Liver (tissue), 9 donors: Measurements from ENCODE around the gene NLGN1. TPM values are rescaled to one million over a fixed set of nuclear protein-coding genes. Genes with fewer than 3 reads are reported as not detected.

ENCODE experiments used
- DNase-seq: peaks from one replicate; pipeline ENCODE4 v3.0.0-alpha.2; 2017; ENCODE audit warnings: low spot score
- H3K27ac ChIP-seq, 2 donors: one replicate each; pipeline ENCODE4 v1.7.0; 2013; ENCODE audit warnings: inconsistent platforms in 2 of 2, low read length in 2 of 2, control low read depth in 1 of 2, low read depth in 1 of 2, mild to moderate bottlenecking in 1 of 2
- H3K27me3 ChIP-seq, 4 donors: one replicate each; pipeline versions ENCODE4 v1.6.1 to v1.7.0; 2013; ENCODE audit warnings: low read length in 3 of 4, inconsistent platforms in 1 of 4, mild to moderate bottlenecking in 1 of 4, moderate library complexity in 1 of 4; ENCODE audit not compliant: control insufficient read depth in 4 of 4, insufficient read depth in 4 of 4
- H3K36me3 ChIP-seq, 4 donors: one replicate each; pipeline versions ENCODE4 v1.6.1 to v1.7.0; 2013; ENCODE audit warnings: low read length in 3 of 4, mild to moderate bottlenecking in 3 of 4, low read depth in 1 of 4, moderate library complexity in 1 of 4; ENCODE audit not compliant: control insufficient read depth in 4 of 4, insufficient read depth in 3 of 4
- H3K4me1 ChIP-seq, 4 donors: one replicate each; pipeline versions ENCODE4 v1.6.1 to v1.7.0; 2013; ENCODE audit warnings: low read length in 3 of 4, mild to moderate bottlenecking in 3 of 4, moderate library complexity in 1 of 4; ENCODE audit not compliant: control insufficient read depth in 4 of 4, insufficient read depth in 4 of 4
- H3K4me3 ChIP-seq, 3 donors: one replicate each; pipeline versions ENCODE4 v1.6.1 to v1.7.0; 2013; ENCODE audit warnings: low read length in 3 of 3, control low read depth in 1 of 3, low read depth in 1 of 3, mild to moderate bottlenecking in 1 of 3
- H3K9ac ChIP-seq, 2 donors: one replicate each; pipeline ENCODE4 v1.7.0; 2013; ENCODE audit warnings: low read length in 2 of 2, mild to moderate bottlenecking in 2 of 2, moderate library complexity in 2 of 2, control low read depth in 1 of 2, low read depth in 1 of 2
- H3K9me3 ChIP-seq, 4 donors: one replicate each; pipeline versions ENCODE4 v1.6.1 to v1.7.0; 2013; ENCODE audit warnings: low read length in 3 of 4; ENCODE audit not compliant: control insufficient read depth in 4 of 4
- EGR1 ChIP-seq, 2 donors: IDR thresholded peaks; 2 replicates each; pipeline ENCODE4 v1.6.1; 2016 to 2018; ENCODE audit warnings: antibody characterized with exemption in 2 of 2, low read depth in 2 of 2
- FOXA1 ChIP-seq: IDR thresholded peaks from 2 replicates; pipeline ENCODE4 v1.6.1; 2016; ENCODE audit warnings: antibody characterized with exemption
- FOXA2 ChIP-seq: IDR thresholded peaks from 2 replicates; pipeline ENCODE4 v1.6.1; 2016; ENCODE audit warnings: antibody characterized with exemption
- GABPA ChIP-seq, 2 donors: IDR thresholded peaks in 1 of 2; conservative IDR thresholded peaks in 1 of 2; 2 replicates each; pipeline ENCODE4 v1.6.1; 2016; ENCODE audit warnings: antibody characterized with exemption in 2 of 2, mild to moderate bottlenecking in 1 of 2, moderate library complexity in 1 of 2
- HNF4A ChIP-seq, 2 donors: conservative IDR thresholded peaks; 2 replicates each; pipeline ENCODE4 v1.6.1; 2016; ENCODE audit warnings: antibody characterized with exemption in 2 of 2, mild to moderate bottlenecking in 2 of 2
- HNF4G ChIP-seq: IDR thresholded peaks from 2 replicates; pipeline ENCODE4 v1.6.1; 2016; ENCODE audit warnings: antibody characterized with exemption
- NR2F2 ChIP-seq: IDR thresholded peaks from 2 replicates; pipeline ENCODE4 v1.6.1; 2016; ENCODE audit warnings: antibody characterized with exemption
- RXRA ChIP-seq, 2 donors: IDR thresholded peaks; 2 replicates each; pipeline ENCODE4 v1.6.1; 2017 to 2018; ENCODE audit warnings: antibody characterized with exemption in 2 of 2, mild to moderate bottlenecking in 1 of 2
- SP1 ChIP-seq: IDR thresholded peaks from 2 replicates; pipeline ENCODE4 v1.6.1; 2018; ENCODE audit warnings: antibody characterized with exemption, mild to moderate bottlenecking
- YY1 ChIP-seq: IDR thresholded peaks from 2 replicates; pipeline ENCODE4 v1.6.1; 2016; ENCODE audit warnings: antibody characterized with exemption, mild to moderate bottlenecking
- WGBS: extraction: QIAGEN DNeasy Blood & Tissue Kit; methylation state at CpG from one replicate; pipeline ENCODE4 v1.1.7; 2013; 5-methylcytosine and 5-hydroxymethylcytosine counted together
- polyA plus RNA-seq, 2 donors: library from polyadenylated mRNA; stranded (reverse) in 1 of 2; unstranded in 1 of 2; fragments of 200-250 nt in 1 of 2; fragments of >200 nt in 1 of 2; fragmentation: Nextera tagmentation in 1 of 2; extraction: Ambion mirVana in 1 of 2; gene quantifications; one replicate each; pipeline versions ENCODE4 v1.2.1 to v1.2.3, GENCODE V29; 2013 to 2015
- total RNA-seq, 2 donors: library from RNA; depleted of rRNA; stranded (reverse); fragments of >200 nt; gene quantifications; one replicate each; pipeline ENCODE4 v1.2.3, GENCODE V29; 2014
- TF ChIP-seq, protein P1 (sequence below): IDR thresholded peaks from 2 replicates; pipeline ENCODE4 v1.6.1; 2016; ENCODE audit warnings: antibody characterized with exemption, mild to moderate bottlenecking
- TF ChIP-seq, protein P2 (sequence below): IDR thresholded peaks from 2 replicates; pipeline ENCODE4 v1.6.1; 2016; ENCODE audit warnings: antibody characterized with exemption
- TF ChIP-seq, protein P3 (sequence below): IDR thresholded peaks from 2 replicates; pipeline ENCODE4 v1.6.1; 2016; ENCODE audit warnings: antibody characterized with exemption
- TF ChIP-seq, protein P4 (sequence below): IDR thresholded peaks from 2 replicates; pipeline ENCODE4 v1.6.1; 2016; ENCODE audit warnings: antibody characterized with exemption
- donor health status: healthy.
- donor health status: healthy.
- donor health status: healthy.
- donor health status: healthy.
- donor health status: healthy.

NLGN1 gene
- total and polyA plus RNA-seq, 4 donors = 0.02 to 0.67 (median 0.37) TPM; not detected in 1

DNA sequence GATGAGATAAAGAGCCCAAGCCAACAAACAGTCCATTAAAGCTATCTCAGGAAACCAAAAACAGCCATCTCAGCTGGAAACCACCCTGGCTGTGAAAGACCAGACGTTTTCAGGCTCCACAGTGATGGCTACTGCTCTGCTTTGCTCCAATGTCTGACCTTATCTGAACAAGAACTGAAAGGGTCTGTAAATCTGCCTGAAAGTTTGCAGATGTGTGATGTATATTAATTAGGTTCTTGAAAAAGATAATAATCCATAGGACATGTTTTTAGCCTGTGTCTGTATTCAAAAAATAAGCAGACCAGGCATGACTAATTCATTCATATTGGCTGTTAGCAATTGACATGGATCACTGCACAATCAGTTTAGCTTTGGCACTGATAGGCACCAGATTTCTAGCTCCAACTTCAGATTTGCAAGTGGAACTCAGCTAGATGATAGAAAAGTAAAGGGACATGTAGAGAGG is 850.2 kb downstream of the NLGN1 start (continued):
- TF ChIP-seq, protein P1, sequence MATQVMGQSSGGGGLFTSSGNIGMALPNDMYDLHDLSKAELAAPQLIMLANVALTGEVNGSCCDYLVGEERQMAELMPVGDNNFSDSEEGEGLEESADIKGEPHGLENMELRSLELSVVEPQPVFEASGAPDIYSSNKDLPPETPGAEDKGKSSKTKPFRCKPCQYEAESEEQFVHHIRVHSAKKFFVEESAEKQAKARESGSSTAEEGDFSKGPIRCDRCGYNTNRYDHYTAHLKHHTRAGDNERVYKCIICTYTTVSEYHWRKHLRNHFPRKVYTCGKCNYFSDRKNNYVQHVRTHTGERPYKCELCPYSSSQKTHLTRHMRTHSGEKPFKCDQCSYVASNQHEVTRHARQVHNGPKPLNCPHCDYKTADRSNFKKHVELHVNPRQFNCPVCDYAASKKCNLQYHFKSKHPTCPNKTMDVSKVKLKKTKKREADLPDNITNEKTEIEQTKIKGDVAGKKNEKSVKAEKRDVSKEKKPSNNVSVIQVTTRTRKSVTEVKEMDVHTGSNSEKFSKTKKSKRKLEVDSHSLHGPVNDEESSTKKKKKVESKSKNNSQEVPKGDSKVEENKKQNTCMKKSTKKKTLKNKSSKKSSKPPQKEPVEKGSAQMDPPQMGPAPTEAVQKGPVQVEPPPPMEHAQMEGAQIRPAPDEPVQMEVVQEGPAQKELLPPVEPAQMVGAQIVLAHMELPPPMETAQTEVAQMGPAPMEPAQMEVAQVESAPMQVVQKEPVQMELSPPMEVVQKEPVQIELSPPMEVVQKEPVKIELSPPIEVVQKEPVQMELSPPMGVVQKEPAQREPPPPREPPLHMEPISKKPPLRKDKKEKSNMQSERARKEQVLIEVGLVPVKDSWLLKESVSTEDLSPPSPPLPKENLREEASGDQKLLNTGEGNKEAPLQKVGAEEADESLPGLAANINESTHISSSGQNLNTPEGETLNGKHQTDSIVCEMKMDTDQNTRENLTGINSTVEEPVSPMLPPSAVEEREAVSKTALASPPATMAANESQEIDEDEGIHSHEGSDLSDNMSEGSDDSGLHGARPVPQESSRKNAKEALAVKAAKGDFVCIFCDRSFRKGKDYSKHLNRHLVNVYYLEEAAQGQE = no peak
- TF ChIP-seq FOXA1 (no peak), SP1 (no peak)
- TF ChIP-seq, protein P2, sequence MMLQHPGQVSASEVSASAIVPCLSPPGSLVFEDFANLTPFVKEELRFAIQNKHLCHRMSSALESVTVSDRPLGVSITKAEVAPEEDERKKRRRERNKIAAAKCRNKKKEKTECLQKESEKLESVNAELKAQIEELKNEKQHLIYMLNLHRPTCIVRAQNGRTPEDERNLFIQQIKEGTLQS = no peak

DNA sequence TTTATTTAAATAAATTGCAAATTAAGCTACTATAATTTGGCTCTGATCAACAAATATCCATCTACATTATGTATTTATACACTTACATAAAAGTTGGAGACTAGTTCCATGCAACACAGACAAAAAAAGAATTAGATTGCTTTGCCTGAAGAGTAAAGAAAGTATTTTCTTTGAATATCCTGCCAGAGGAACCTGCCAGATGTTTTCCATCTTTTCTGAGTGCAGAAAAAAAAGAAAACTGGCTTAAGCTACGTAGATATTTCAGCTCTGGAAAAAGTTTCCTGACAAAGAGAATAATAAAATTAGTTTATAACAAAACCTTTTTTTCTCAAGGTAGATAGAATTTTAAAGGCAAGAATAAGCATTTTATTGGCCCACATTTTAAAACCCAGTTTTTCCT is 854.1 kb downstream of the NLGN1 start:
- Histone ChIP-seq H3K36me3 (no peaks in the 10 kb centered on the region), H3K9ac (no peak overlapping the region), H3K4me1 (no peaks in the 10 kb centered on the region), H3K27me3 (no peaks in the 10 kb centered on the region), H3K9me3 (no peaks in the 10 kb centered on the region), H3K27ac (no peak overlapping the region), H3K4me3 (no peak overlapping the region)
- DNase-seq = no peak
- no peak for TF ChIP-seq HNF4A (conservative IDR thresholded peaks at IDR 0.05)
- TF ChIP-seq EGR1 (IDR thresholded peaks at IDR 0.05; ENCODE audit: low read depth in 2 of 2) = no peak
- no peak for TF ChIP-seq GABPA (IDR thresholded peaks at IDR 0.05 in 1 of 2, conservative IDR thresholded peaks at IDR 0.05 in 1 of 2)
- no peak for TF ChIP-seq HNF4G
- no peak for TF ChIP-seq RXRA (IDR thresholded peaks at IDR 0.05)
- no peak for TF ChIP-seq SP1
- TF ChIP-seq NR2F2 = no peak
- no peak for TF ChIP-seq YY1
- TF ChIP-seq, protein P3, sequence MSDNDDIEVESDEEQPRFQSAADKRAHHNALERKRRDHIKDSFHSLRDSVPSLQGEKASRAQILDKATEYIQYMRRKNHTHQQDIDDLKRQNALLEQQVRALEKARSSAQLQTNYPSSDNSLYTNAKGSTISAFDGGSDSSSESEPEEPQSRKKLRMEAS = no peak
- TF ChIP-seq FOXA2 = no peak
- TF ChIP-seq, protein P4, sequence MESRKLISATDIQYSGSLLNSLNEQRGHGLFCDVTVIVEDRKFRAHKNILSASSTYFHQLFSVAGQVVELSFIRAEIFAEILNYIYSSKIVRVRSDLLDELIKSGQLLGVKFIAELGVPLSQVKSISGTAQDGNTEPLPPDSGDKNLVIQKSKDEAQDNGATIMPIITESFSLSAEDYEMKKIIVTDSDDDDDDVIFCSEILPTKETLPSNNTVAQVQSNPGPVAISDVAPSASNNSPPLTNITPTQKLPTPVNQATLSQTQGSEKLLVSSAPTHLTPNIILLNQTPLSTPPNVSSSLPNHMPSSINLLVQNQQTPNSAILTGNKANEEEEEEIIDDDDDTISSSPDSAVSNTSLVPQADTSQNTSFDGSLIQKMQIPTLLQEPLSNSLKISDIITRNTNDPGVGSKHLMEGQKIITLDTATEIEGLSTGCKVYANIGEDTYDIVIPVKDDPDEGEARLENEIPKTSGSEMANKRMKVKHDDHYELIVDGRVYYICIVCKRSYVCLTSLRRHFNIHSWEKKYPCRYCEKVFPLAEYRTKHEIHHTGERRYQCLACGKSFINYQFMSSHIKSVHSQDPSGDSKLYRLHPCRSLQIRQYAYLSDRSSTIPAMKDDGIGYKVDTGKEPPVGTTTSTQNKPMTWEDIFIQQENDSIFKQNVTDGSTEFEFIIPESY = no peak
- TF ChIP-seq, protein P1 = no peak
- 63% methylated on average over 1 of the region's 1 CpG for WGBS
